Activated CD8-positive, alpha-beta memory T cell treated with anti-CD3 and anti-CD28 coated beads, Interleukin-2, amount 50 U/mL, for 4 hours (primary cell): ENCODE results near the gene DPYSL4.
A peak's percentile ranks its signal among the peaks of the same experiment; 100 is the strongest.

Source experiments
- DNase-seq: peaks from one replicate; pipeline ENCODE4 v3.0.0-alpha.2; 2020

Gene DPYSL4

GRCh38 chr10:132197271-132198067, 10.7 kb downstream of the DPYSL4 start:
- no peak for DNase-seq

GRCh38 chr10:132198068-132198370, 11.3 kb downstream of the DPYSL4 start:
- no peak for DNase-seq

- DNase-seq: no peak
These were observed 11.8 kb downstream of the DPYSL4 start for GRCh38 chr10:132198381-132199181.

GRCh38 chr10:132199268-132199853, 12.6 kb downstream of the DPYSL4 start:
- DNase-seq: no peak

GRCh38 chr10:132199854-132200311, 13.1 kb downstream of the DPYSL4 start:
- DNase-seq: no peak

GRCh38 chr10:132200344-132201110, 13.8 kb downstream of the DPYSL4 start:
- DNase-seq: peak; percentile 14

- DNase-seq: no peak
These were observed 14.6 kb downstream of the DPYSL4 start for GRCh38 chr10:132201111-132201969.

GRCh38 chr10:132202070-132202970, 15.6 kb downstream of the DPYSL4 start:
- no peak for DNase-seq

GRCh38 chr10:132203256-132204077, 16.7 kb downstream of the DPYSL4 start:
- no peak for DNase-seq

GRCh38 chr10:132204078-132204780, 17.5 kb downstream of the DPYSL4 start:
- no peak for DNase-seq

GRCh38 chr10:132204781-132205473, 18.2 kb downstream of the DPYSL4 start:
- DNase-seq: no peak

GRCh38 chr10:132205650-132206376, 19.1 kb downstream of the DPYSL4 start:
- DNase-seq: no peak

- DNase-seq: no peak
These were observed 19.6 kb downstream of the DPYSL4 start for GRCh38 chr10:132206377-132206745.

GRCh38 chr10:132206806-132207535, 20.2 kb downstream of the DPYSL4 start:
- no peak for DNase-seq

- no peak for DNase-seq
These were observed 21.1 kb downstream of the DPYSL4 start for GRCh38 chr10:132207536-132208461.

- DNase-seq: no peak
These were observed 21.8 kb downstream of the DPYSL4 start for GRCh38 chr10:132208462-132209050.
